Psoas muscle (tissue), 8 donors: ENCODE data around the gene PRDM10. TPM values are rescaled to one million over a fixed set of nuclear protein-coding genes. Genes with fewer than 3 reads are reported as not detected.

Experiments used
- ATAC-seq, 4 donors: fragments of 200-7000 bp; cut with Tn5 transposase; one replicate each; pipeline ENCODE4 v1.9.1; 2020; ENCODE audit warnings: moderate library complexity in 3 of 4, mild to moderate bottlenecking in 2 of 4
- DNase-seq, 2 donors: peaks; one replicate each; pipeline ENCODE4 v3.0.0-alpha.2; 2020
- H3K27ac ChIP-seq: fragments of 200-600 bp; one replicate; pipeline ENCODE4 v1.8.0; 2022
- H3K27me3 ChIP-seq, 3 donors: fragments of 200-600 bp in 1 of 3; one replicate each; pipeline versions ENCODE4 v1.6.1 to v1.8.0; 2013 to 2022; ENCODE audit warnings: low read length in 2 of 3, mild to moderate bottlenecking in 2 of 3, moderate library complexity in 1 of 3; ENCODE audit not compliant: insufficient read depth in 3 of 3
- H3K36me3 ChIP-seq, 2 donors: fragments of 200-600 bp in 1 of 2; one replicate each; pipeline versions ENCODE4 v1.6.1 to v1.8.0; 2013 to 2022; ENCODE audit warnings: low read depth in 1 of 2, mild to moderate bottlenecking in 1 of 2, moderate library complexity in 1 of 2; ENCODE audit not compliant: insufficient read depth in 1 of 2
- H3K4me1 ChIP-seq: fragments of 200-600 bp; one replicate; pipeline ENCODE4 v1.8.0; 2022
- H3K4me3 ChIP-seq: fragments of 200-600 bp; one replicate; pipeline ENCODE4 v1.8.0; 2022; ENCODE audit warnings: mild to moderate bottlenecking
- H3K9me3 ChIP-seq: fragments of 200-600 bp; one replicate; pipeline ENCODE4 v1.8.0; 2022
- CTCF ChIP-seq: fragments of 200-600 bp; IDR thresholded peaks from one replicate; pipeline ENCODE4 v1.8.0; 2022; ENCODE audit warnings: antibody characterized with exemption
- WGBS, 3 donors: extraction: QIAGEN DNeasy Blood & Tissue Kit; methylation state at CpG; one replicate each; pipeline versions ENCODE4 v1.1.6 to v1.1.7; 2013; 5-methylcytosine and 5-hydroxymethylcytosine counted together
- intact Hi-C, 2 donors: fragments of 100-400 bp; cut with DNase I; formaldehyde crosslinking; loops; one replicate each; pipeline versions ENCODE4 v1.11.0 to v1.14.2; 2022
- polyA plus RNA-seq, 3 donors: library from polyadenylated mRNA; stranded (reverse); fragments of 200-250 nt; gene quantifications; one replicate each; pipeline ENCODE4 v1.2.3, GENCODE V29; 2013
- total RNA-seq, 4 donors: library from RNA; stranded (reverse); fragmentation: NEBNext Ultra II Directional in 2 of 4; extraction: Animal tissue kit (Norgen Biotek cat#: 25700) in 2 of 4; gene quantifications; one replicate each; pipeline versions ENCODE4 v1.2.1 to v1.2.4, GENCODE V29; 2021 to 2023
- donor health status: healthy with polysubstance abuse.
- donor health status: DM: no; HTN: no; CAD: no; lungs with moderate emphysema.
- donor health status: Bipolar disorder and iron deficiency.
- donor health status: healthy.
- donor health status: DM: yes; HTN: yes; CAD: no.
- donor health status: DM: no; HTN: no; CAD: no.
- donor health status: DM: no; HTN: no; CAD: no.
- donor health status: DM: yes; HTN: yes; CAD: no.

PRDM10 gene
- total and polyA plus RNA-seq, 7 donors = 2.5 to 7.8 (median 4.2) TPM

GRCh38 chr11:129944696-129945095 is 57.9 kb downstream of the PRDM10 start:
- ATAC-seq (no peak), DNase-seq (no peak)
- Histone ChIP-seq H3K36me3 (peaks cover 0 to 51% of the 10 kb centered on the region in 2 donors), H3K4me1 (no peaks in the 10 kb centered on the region), H3K27ac (no peak overlapping the region), H3K4me3 (no peak overlapping the region), H3K27me3 (no peaks in the 10 kb centered on the region), H3K9me3 (no peaks in the 10 kb centered on the region)
- intact Hi-C loops = no loop called here
- 96 to 98% (median 97%) methylated on average over 18 of the region's 18 CpGs for WGBS, 3 donors
- TF ChIP-seq CTCF = no peak

- Histone ChIP-seq H3K36me3 (peaks cover 2 to 54% of the 10 kb centered on the region in 2 donors), H3K27ac (no peak overlapping the region), H3K4me3 (no peak overlapping the region), H3K9me3 (no peaks in the 10 kb centered on the region), H3K27me3 (no peaks in the 10 kb centered on the region), H3K4me1 (no peaks in the 10 kb centered on the region)
- no peak for ATAC-seq
- intact Hi-C loops = no loop called here
- no peak for TF ChIP-seq CTCF
- no peak for DNase-seq
Observed at GRCh38 chr11:129943036-129943435, 59.6 kb downstream of the PRDM10 start.

- DNase-seq (no peak), ATAC-seq (no peak)
- no peak overlapping the region for H3K4me3 ChIP-seq
- H3K4me1 ChIP-seq = no peaks in the 10 kb centered on the region
- H3K9me3 ChIP-seq = no peaks in the 10 kb centered on the region
- no peaks in the 10 kb centered on the region for H3K27me3 ChIP-seq
- intact Hi-C loops = no loop called here
- H3K36me3 ChIP-seq = peaks cover 4 to 49% of the 10 kb centered on the region in 2 donors
- TF ChIP-seq CTCF = no peak
- H3K27ac ChIP-seq = no peak overlapping the region
- WGBS, 3 donors = 87 to 92% (median 89%) methylated on average over 4 of the region's 4 CpGs
Observed at GRCh38 chr11:129939510-129939909, 63.1 kb downstream of the PRDM10 start.

GRCh38 chr11:129938764-129939163 is 63.9 kb downstream of the PRDM10 start:
- no peak for DNase-seq
- H3K4me1 ChIP-seq = no peaks in the 10 kb centered on the region
- intact Hi-C loops = no loop called here
- ATAC-seq = no peak
- no peak overlapping the region for H3K27ac ChIP-seq
- H3K27me3 ChIP-seq = no peaks in the 10 kb centered on the region
- peaks cover 4 to 53% of the 10 kb centered on the region in 2 donors for H3K36me3 ChIP-seq
- H3K9me3 ChIP-seq = no peaks in the 10 kb centered on the region
- H3K4me3 ChIP-seq = no peak overlapping the region
- WGBS, 3 donors = 86 to 94% (median 94%) methylated on average over 5 of the region's 5 CpGs
- no peak for TF ChIP-seq CTCF

- intact Hi-C loops = no loop called here
- no peak for ATAC-seq
Observed at GRCh38 chr11:129937592-129938238, 64.9 kb downstream of the PRDM10 start.

More at GRCh38 chr11:129937592-129938238, 64.9 kb downstream of the PRDM10 start:
- WGBS, 3 donors = 86 to 91% (median 87%) methylated on average over 4 of the region's 4 CpGs
- H3K4me1 ChIP-seq = no peaks in the 10 kb centered on the region
- H3K4me3 ChIP-seq = no peak overlapping the region
- no peak for TF ChIP-seq CTCF
- H3K27me3 ChIP-seq = no peaks in the 10 kb centered on the region
- H3K36me3 ChIP-seq = peaks cover 4 to 55% of the 10 kb centered on the region in 2 donors
- H3K27ac ChIP-seq = no peak overlapping the region
- no peaks in the 10 kb centered on the region for H3K9me3 ChIP-seq
- DNase-seq = no peak
